Esophagus muscularis mucosa (tissue), 4 donors: ENCODE data around the gene TRRAP.

ENCODE experiments used
- EP300 ChIP-seq: sonication (generic); formaldehyde crosslinking; IDR thresholded peaks from one replicate; pipeline ENCODE4 v1.6.1; 2017; ENCODE audit warnings: antibody characterized with exemption
- POLR2A ChIP-seq: fragments of 450-650 bp; IDR thresholded peaks from one replicate; pipeline ENCODE4 v1.6.1; 2017; ENCODE audit warnings: antibody characterized with exemption, moderate library complexity, mild to moderate bottlenecking, low read depth
- POLR2AphosphoS5 ChIP-seq, 2 donors: sonication (generic); formaldehyde crosslinking; IDR thresholded peaks; one replicate each; pipeline ENCODE4 v1.6.1; 2017; ENCODE audit warnings: antibody characterized with exemption in 2 of 2
- TF ChIP-seq, protein P1 (sequence below), 3 experiments: fragments of 200-600 bp in 2 of 3; fragments of 450-650 bp in 1 of 3; sonication (generic) in 2 of 3; IDR thresholded peaks; one replicate each; pipeline ENCODE4 v1.5.1; 2017 to 2019; ENCODE audit warnings: antibody characterized with exemption in 3 of 3, mild to moderate bottlenecking in 2 of 3, moderate library complexity in 1 of 3

GRCh38 chr7:98997846-98998245 lies 119.5 kb downstream of the TRRAP start:
- TF ChIP-seq, protein P1, sequence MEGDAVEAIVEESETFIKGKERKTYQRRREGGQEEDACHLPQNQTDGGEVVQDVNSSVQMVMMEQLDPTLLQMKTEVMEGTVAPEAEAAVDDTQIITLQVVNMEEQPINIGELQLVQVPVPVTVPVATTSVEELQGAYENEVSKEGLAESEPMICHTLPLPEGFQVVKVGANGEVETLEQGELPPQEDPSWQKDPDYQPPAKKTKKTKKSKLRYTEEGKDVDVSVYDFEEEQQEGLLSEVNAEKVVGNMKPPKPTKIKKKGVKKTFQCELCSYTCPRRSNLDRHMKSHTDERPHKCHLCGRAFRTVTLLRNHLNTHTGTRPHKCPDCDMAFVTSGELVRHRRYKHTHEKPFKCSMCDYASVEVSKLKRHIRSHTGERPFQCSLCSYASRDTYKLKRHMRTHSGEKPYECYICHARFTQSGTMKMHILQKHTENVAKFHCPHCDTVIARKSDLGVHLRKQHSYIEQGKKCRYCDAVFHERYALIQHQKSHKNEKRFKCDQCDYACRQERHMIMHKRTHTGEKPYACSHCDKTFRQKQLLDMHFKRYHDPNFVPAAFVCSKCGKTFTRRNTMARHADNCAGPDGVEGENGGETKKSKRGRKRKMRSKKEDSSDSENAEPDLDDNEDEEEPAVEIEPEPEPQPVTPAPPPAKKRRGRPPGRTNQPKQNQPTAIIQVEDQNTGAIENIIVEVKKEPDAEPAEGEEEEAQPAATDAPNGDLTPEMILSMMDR (IDR thresholded peaks at IDR 0.05) = no peak
- TF ChIP-seq POLR2AphosphoS5 (IDR thresholded peaks at IDR 0.05) = no peak
- TF ChIP-seq EP300 = no peak
- TF ChIP-seq POLR2A = no peak
